DND-41 (cell line): ENCODE data around the gene CEP68.
A peak's percentile ranks its signal among the peaks of the same experiment; 100 is the strongest.

ENCODE experiments used
- ATAC-seq: fragments of 200-7000 bp; cut with Tn5 transposase; 3 replicates; pipeline ENCODE4 v1.9.1; 2021; ENCODE audit warnings: low read depth; ENCODE audit not compliant: insufficient read depth
- DNase-seq: peaks from one replicate; pipeline ENCODE4 v3.0.0-alpha.2; 2020
- H2AFZ ChIP-seq: 2 replicates; pipeline ENCODE4 v1.6.0; 2012; ENCODE audit warnings: low read depth, low read length
- H3K27ac ChIP-seq: 2 replicates; pipeline ENCODE4 v1.5.1; 2012; ENCODE audit warnings: low read length, inconsistent platforms
- H3K27me3 ChIP-seq: fragments of 200-600 bp; sonication (generic); 2 replicates; pipeline ENCODE4 v1.6.0; 2012; ENCODE audit warnings: low read length, mild to moderate bottlenecking, inconsistent platforms; ENCODE audit not compliant: insufficient read depth, poor library complexity
- H3K36me3 ChIP-seq: 2 replicates; pipeline ENCODE4 v1.5.1; 2012; ENCODE audit warnings: low read length, inconsistent platforms; ENCODE audit not compliant: insufficient read depth
- H3K4me1 ChIP-seq: 2 replicates; pipeline ENCODE4 v1.5.1; 2012; ENCODE audit warnings: mild to moderate bottlenecking, low read length; ENCODE audit not compliant: insufficient read depth
- H3K4me2 ChIP-seq: 2 replicates; pipeline ENCODE4 v1.6.0; 2012; ENCODE audit warnings: mild to moderate bottlenecking, moderate library complexity, low read length, inconsistent platforms; ENCODE audit not compliant: insufficient read depth
- H3K4me3 ChIP-seq, 2 experiments: fragments of 200-600 bp in 1 of 2; shearing (Covaris generic) in 1 of 2; 2 replicates each; pipeline ENCODE4 v1.5.1; 2012 to 2016; ENCODE audit warnings: inconsistent platforms in 2 of 2, low read length in 2 of 2, mild to moderate bottlenecking in 2 of 2, low read depth in 1 of 2, moderate library complexity in 1 of 2
- H3K79me2 ChIP-seq: 2 replicates; pipeline ENCODE4 v1.6.0; 2012; ENCODE audit warnings: low read length, inconsistent platforms; ENCODE audit not compliant: insufficient read depth
- H3K9ac ChIP-seq: 2 replicates; pipeline ENCODE4 v1.6.0; 2012; ENCODE audit warnings: low read depth, mild to moderate bottlenecking, inconsistent platforms, low read length, moderate library complexity
- H3K9me3 ChIP-seq: 2 replicates; pipeline ENCODE4 v1.5.1; 2012; ENCODE audit warnings: low read length, moderate library complexity, mild to moderate bottlenecking, inconsistent platforms; ENCODE audit not compliant: insufficient read depth, severe bottlenecking
- H4K20me1 ChIP-seq: 2 replicates; pipeline ENCODE4 v1.6.0; 2012; ENCODE audit warnings: low read length; ENCODE audit not compliant: insufficient read depth
- CTCF ChIP-seq: IDR thresholded peaks from 2 replicates; pipeline ENCODE4 v1.5.1; 2012; ENCODE audit warnings: borderline replicate concordance, low read length, moderate library complexity, mild to moderate bottlenecking; ENCODE audit not compliant: poor library complexity, severe bottlenecking; ENCODE audit errors: extremely low read depth
- EZH2 ChIP-seq: IDR thresholded peaks from 3 replicates; pipeline ENCODE4 v1.6.1; 2012; ENCODE audit warnings: borderline replicate concordance, low read depth, mild to moderate bottlenecking, moderate library complexity, low read length, inconsistent platforms; ENCODE audit not compliant: severe bottlenecking

CEP68 gene

GRCh38 chr2:65022189-65022588, 34.0 kb upstream of the CEP68 start:
- Histone ChIP-seq H2AFZ (no peak overlapping the region), H3K9ac (no peak overlapping the region), H3K36me3 (peaks cover 73% of the 10 kb centered on the region), H3K27ac (no peak overlapping the region), H3K4me2 (no peak overlapping the region), H3K27me3 (no peaks in the 10 kb centered on the region), H3K9me3 (no peaks in the 10 kb centered on the region), H3K4me3 (no peak overlapping the region), H3K79me2 (peaks cover 2% of the 10 kb centered on the region; the same call in 1 of the 2 replicates), H3K4me1 (no peaks in the 10 kb centered on the region), H4K20me1 (peaks cover 28% of the 10 kb centered on the region)
- DNase-seq (no peak), ATAC-seq (no peak)
- TF ChIP-seq CTCF (no peak), EZH2 (no peak)

- Histone ChIP-seq H3K9ac (no peak overlapping the region), H3K27me3 (no peaks in the 10 kb centered on the region), H4K20me1 (peaks cover 27% of the 10 kb centered on the region), H3K27ac (0 out of 2 replicates have a peak overlapping the region, but pooled peaks have one; percentile 11), H3K4me3 (no peak overlapping the region), H3K4me1 (no peaks in the 10 kb centered on the region), H3K36me3 (peaks cover 57% of the 10 kb centered on the region), H2AFZ (no peak overlapping the region), H3K9me3 (no peaks in the 10 kb centered on the region), H3K4me2 (no peak overlapping the region), H3K79me2 (peaks cover 2% of the 10 kb centered on the region; the same call in 1 of the 2 replicates)
- DNase-seq = no peak
- no peak for ATAC-seq
- TF ChIP-seq EZH2 (no peak), CTCF (no peak)
Observed at GRCh38 chr2:65023742-65024141, 32.5 kb upstream of the CEP68 start.

- peaks cover 27% of the 10 kb centered on the region for H4K20me1 ChIP-seq
- no peak overlapping the region for H3K4me2 ChIP-seq
- no peak overlapping the region for H3K9ac ChIP-seq
- peak overlapping the region; percentile 11; the same call in 1 of the 2 replicates for H3K27ac ChIP-seq
- peaks cover 2% of the 10 kb centered on the region; the same call in 1 of the 2 replicates for H3K79me2 ChIP-seq
- ATAC-seq (peak; percentile 21; the same call in 1 of the 3 replicates), DNase-seq (no peak)
- no peaks in the 10 kb centered on the region for H3K27me3 ChIP-seq
- peaks cover 52% of the 10 kb centered on the region for H3K36me3 ChIP-seq
- H3K9me3 ChIP-seq = no peaks in the 10 kb centered on the region
- H2AFZ ChIP-seq = no peak overlapping the region
- H3K4me3 ChIP-seq = no peak overlapping the region
- no peaks in the 10 kb centered on the region for H3K4me1 ChIP-seq
- TF ChIP-seq EZH2 (no peak), CTCF (no peak)
Observed at GRCh38 chr2:65024149-65024829, 31.9 kb upstream of the CEP68 start.
